GM12875 (cell line): ENCODE results near the gene DUSP7.

Experiments
- H3K4me3 ChIP-seq: one replicate; pipeline ENCODE4 v1.5.1; 2011; ENCODE audit warnings: low read depth, low read length, control low read depth
- TF ChIP-seq, protein P1 (sequence below): IDR thresholded peaks from 2 replicates; pipeline ENCODE4 v1.5.1; 2011; ENCODE audit warnings: low read depth, mild to moderate bottlenecking, control low read depth, inconsistent platforms, low read length, moderate library complexity, borderline replicate concordance; ENCODE audit not compliant: insufficient read depth

DUSP7 gene

DNA sequence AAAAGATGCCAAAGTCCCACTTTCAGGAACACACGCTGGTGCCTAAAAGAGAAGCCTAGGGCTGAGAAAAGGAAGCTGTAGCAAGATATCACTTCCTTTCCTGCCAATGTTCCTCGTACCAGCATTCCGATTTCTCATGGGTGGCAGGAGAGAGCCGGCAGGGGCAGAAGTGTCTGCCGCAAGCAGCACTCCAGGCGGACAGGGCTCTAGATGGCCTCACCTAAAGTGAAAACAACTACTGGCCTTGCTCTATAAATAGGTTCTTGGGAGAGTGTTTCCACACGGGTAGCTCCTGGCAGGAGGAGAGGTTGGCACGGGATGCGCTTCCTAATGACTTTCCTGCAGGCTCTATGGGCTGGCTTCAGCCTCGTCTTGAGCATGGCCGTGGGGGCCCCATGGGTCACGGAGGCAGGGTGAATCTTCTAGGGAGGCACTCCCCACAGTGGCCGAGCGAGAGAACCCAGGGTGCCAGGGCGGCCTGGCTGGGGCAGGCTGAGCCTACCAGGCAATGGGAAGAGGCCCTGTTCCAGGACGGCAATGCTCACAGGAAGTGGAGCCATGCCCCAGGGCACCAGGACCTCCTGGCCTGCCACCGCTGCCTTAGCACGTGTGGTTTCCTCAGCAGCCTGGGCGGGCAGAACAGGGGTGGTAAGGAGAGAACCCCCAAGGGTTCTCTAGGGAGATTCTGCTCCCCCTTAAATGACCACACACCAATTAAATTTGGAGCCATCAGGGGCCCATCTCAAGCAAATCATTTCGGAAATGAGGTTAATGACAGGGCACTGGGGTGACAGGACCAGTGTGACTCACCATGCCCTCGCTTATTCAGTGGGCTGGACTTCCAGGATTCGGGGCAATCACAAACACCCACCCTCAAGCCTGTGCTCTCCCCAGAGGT is 14.6 kb upstream of the DUSP7 start:
- H3K4me3 ChIP-seq = no peak overlapping the region
- TF ChIP-seq, protein P1, sequence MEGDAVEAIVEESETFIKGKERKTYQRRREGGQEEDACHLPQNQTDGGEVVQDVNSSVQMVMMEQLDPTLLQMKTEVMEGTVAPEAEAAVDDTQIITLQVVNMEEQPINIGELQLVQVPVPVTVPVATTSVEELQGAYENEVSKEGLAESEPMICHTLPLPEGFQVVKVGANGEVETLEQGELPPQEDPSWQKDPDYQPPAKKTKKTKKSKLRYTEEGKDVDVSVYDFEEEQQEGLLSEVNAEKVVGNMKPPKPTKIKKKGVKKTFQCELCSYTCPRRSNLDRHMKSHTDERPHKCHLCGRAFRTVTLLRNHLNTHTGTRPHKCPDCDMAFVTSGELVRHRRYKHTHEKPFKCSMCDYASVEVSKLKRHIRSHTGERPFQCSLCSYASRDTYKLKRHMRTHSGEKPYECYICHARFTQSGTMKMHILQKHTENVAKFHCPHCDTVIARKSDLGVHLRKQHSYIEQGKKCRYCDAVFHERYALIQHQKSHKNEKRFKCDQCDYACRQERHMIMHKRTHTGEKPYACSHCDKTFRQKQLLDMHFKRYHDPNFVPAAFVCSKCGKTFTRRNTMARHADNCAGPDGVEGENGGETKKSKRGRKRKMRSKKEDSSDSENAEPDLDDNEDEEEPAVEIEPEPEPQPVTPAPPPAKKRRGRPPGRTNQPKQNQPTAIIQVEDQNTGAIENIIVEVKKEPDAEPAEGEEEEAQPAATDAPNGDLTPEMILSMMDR = no peak

DNA sequence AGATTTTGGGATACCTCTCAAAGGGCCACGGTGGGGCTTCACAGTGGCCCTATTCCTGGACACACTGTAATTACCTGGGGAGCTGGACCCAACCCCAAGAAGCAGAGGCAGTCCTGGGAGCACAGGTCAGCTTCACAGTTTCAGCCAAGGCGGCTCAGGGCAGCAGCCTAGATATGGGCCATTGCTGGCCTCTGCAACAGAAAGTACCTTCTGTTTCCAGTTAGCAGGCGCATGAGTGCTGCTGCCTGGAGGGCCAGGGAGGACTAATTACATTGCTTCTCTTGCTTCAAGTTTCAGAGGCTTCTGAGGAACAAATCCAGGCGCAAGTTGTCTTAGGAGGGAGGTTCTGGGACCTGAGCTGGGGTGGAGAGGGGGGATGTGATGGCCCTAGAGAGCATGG is 13.5 kb upstream of the DUSP7 start:
- TF ChIP-seq, protein P1 = no peak
- H3K4me3 ChIP-seq = no peak overlapping the region

DNA sequence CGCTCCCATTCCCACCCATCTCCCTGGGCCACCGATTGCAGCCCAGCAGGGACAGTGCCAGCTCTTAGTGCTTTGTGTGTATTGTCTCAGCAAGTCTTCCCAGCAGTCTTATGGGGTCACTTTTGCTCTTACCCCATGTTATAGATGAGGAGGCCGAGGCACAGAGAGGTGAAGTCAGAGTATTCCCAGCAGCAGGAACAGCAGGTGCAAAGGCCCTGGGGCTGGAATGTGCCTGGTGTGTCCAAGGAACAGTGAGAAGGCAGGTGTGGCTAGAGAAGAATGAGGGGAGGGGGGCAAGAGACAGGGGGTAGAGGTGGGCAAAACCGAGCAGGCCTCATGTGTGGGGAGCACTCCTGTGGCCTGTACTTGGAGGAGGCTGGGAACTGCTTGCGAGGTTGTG is 12.8 kb upstream of the DUSP7 start:
- TF ChIP-seq, protein P1 = no peak
- H3K4me3 ChIP-seq = no peak overlapping the region

DNA sequence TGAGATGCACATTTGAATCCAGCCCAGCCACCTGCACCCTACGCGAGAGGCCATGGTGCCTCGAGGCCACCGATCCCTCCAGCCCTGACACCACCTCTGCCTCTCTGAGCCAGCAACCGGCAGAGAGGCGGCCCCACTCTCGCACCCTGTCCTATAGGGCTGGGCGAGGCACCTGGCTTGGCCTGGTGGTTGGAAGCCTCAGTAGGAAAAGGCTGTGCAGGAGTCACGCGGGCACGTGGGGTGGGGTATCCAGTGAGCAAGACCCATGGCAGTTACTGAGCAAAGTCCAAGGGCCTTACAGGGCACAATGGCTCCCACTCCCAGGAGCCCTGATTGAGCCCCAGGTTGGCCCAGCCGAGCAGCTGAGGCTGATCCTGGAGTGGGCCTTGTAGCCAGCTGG is 12.4 kb upstream of the DUSP7 start:
- TF ChIP-seq, protein P1 = no peak
- no peak overlapping the region for H3K4me3 ChIP-seq

DNA sequence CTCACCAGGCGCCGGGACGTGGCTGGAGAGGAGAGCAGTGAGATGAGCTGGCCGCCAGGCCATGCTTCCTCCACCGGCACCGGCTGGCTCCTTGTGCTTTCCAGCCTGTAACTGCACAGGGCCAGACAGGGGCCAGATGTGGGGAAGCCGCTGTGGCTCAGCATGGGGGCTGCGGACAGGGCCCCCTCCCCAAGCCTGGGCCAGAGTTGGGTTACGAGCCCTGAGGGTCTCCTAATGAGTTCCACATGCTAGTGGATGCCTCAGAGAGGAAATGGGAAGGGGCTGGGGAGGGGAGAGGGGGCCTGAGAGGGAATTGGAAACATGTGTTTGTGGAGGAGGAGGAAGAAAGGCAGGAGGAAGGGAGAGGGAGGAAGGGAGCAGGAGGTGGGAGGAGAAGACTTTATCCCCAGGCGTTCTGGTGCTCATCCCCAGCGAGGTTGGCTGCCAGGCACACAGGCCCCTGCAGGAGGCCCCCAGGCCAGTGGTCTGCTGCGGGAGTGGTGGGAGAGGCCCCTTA is 11.7 kb upstream of the DUSP7 start:
- H3K4me3 ChIP-seq = no peak overlapping the region
- TF ChIP-seq, protein P1 = no peak

DNA sequence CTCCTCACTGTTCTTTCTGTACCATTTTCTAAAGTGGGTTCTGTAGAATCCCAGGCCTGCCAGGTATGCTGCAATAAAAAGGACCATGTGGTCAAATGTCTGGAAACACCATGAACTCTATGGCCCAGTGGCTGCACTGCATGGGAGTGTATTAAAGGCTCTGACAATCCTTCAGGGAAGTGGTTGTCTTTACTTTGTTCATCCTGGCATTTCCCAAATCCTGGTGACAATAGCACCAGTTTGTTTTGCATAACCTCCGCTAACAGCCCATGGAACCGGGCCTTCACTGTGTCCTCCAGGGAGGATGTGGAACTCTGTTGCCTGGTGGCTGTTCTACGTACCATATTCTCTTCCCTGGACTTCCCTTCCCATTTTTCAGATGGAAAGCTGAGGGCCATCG is 11.2 kb upstream of the DUSP7 start:
- TF ChIP-seq, protein P1 = no peak
- H3K4me3 ChIP-seq = no peak overlapping the region

DNA sequence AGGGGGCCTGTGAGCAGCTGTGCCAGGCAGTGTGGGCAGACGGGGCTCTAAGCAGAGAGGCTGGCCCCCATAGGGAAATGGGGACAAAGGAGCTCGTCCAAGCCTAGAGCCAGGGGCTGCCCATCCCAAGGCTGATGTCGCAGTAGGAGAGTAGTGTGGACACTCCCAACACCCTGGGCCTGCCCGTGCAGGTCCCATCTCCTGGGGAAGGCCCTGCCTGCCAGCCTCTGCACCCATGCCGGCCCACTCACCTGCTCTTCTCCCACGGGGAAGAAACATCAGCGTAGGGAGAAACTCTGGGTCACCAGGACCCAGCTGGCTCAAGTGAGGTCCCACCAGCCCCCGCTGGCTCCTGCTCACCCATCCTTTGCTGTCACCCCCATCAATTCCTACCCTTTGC is 10.7 kb upstream of the DUSP7 start:
- H3K4me3 ChIP-seq = no peak overlapping the region
- TF ChIP-seq, protein P1 = no peak
